Measurements from ENCODE around the gene XYLT1.

Gene XYLT1

DNA sequence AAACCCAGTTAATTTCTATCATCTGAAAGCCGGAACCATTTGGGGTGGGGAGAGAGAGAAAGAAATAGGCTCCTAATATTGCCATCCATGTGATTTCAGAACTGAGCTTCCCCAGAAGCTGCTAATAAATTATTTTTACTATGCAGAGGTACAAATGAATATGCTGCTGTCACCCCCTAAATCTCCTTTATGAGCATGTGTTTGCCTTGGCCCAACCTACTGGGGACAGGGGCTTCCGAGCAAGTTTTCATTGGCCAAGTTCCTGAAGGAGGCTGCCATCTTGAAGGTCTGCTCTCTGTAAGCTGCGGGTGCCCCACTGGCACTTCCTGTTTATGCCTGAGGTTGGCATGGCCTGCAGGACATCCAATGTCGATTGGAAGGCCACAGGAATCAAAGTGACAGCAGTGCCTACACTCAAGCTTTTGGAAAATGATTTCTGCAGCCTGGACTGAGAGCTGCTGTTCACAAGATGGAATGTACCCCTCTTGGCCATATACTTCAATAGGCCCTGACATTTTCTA lies 194.7 kb downstream of the XYLT1 start:
- no peak for DNase-seq

DNA sequence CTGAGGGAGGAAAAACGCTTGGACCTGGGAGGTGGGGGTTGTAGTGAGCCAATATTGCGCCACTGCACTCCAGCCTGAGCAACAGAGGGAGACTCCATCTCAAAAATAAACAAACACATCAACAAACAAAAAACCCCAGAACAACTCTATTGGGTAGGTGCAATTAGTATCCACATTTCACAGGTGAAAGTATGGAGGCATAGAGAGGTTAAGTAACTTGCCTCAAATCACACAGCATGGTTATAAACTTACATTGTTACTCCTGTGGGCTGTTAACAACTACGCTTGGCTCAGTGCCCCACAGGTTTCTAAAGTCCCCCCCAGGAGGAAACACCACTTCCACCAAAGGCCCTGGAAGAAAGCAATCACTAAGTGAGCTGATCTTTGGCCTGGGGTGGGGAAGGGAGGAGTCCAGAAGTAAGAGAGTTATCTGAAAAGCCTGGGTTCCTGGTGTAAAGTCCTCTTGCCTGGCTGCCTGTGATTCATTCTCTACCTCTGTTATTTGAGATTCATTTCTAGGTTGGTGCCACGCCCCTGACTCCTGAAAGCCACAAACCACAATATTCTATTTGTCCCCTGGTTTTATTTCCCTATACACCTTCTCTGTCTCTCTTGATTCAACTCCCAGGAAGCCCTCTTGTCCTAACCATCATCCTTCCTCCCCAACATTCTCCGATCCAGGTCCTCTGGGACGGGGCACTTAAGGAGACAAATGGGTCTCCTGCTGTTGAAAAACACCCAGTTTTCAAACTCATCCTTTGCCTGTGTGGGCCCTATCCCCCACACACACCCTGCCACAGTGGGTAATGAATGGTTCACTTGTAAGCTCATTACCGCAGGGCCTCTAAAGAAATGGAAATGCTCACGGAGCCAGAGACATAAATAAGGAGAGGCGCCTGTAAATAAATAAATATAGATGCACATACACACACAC lies 195.4 kb downstream of the XYLT1 start:
- DNase-seq = no peak

DNA sequence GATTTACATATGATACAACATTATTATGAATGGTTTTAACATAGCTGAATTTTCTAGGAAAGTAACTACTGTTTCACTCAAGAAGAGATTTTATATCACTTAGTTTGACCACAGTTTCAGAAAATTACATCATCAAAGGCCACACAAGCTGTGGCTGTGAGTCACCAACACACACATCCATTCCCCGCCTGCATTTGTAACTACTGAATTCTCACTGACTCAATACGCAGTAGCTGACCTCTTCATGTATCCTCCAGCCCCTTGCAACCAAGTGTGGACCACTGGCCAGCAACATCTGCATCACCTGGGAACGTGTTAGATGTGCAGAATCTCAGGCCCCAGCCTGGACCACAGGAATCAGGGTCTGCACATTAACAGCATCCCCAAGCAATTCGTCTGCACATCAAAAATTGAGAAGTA lies 197.6 kb downstream of the XYLT1 start:
- no peak for DNase-seq

DNA sequence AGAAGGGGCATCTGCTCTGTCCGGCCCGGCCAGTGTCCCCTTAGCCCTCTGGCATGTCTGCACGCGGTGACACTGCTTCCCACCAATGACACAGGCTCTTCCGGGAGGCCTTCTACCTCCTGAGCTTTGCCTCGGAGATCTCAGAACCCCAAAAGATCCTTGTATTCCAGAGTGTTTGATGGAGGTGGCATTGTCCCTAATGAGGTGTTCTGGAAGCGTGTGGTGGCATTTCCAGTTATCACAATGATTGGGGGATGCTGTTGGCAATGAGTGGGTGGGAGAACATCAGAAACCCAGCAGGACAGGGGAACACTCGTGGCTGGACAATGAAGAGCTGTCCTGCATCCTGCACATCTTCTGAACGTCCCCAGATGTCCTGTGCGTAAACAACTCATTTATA lies 198.0 kb downstream of the XYLT1 start:
- no peak for DNase-seq

DNA sequence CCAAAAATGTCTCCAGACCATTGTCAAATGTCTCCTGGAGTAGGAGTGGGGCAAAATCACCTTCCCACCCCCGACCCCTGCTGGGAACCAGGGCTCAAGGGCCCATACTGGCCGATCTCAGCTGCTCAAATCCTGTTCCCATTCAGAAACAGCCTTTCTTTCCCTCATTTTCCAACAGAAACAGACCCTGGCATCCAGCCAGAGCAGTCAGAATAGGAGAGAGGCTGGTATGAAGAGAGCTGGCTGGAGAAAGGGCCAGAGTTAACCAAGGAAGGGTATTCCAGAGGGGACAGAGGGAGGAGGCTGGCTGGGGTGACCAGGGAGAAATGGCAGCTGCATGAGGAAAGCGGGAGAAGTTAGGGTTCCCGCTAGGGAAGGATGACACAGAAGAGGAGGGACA lies 199.1 kb downstream of the XYLT1 start:
- no peak for DNase-seq

DNA sequence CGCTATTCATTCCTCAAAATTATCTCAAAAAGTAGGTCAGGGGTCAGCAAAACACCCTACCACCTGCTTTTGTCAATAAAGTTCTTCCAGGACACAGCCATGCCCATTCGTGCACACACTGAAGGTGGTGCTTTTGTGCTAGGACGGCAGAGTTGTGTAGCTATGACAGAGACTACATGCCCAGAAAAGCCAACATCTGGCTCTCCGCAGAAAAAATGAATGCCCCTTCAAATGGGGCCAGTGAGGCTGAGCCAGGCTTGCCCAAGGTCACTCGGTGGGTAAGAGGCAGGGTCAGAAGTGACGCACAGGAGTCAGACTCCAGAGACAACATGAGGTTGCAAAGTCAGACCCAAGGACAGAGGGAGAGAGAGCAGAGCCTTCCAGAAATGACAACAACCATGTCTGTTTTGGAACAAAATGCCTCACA lies 200.1 kb downstream of the XYLT1 start:
- DNase-seq = no peak

DNA sequence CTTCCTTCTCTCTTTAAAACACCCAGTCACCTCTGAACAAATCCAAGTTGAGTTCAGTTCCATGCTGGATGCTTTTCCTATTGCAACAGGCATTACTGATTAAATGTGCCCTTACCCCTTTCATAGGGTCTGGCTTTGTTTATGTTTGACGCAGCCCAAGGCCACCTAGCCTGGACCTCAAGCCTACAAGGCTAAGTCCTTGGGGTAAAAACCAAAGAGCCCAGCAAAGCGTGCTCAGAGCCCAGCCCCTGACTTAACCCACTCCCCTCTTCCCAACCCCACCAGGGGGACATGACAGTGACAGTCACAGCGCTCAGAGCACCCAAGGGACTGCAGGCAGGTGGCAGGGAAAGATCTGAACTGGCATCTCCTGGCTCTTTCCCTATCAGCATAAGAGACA lies 200.6 kb downstream of the XYLT1 start:
- DNase-seq = no peak

DNA sequence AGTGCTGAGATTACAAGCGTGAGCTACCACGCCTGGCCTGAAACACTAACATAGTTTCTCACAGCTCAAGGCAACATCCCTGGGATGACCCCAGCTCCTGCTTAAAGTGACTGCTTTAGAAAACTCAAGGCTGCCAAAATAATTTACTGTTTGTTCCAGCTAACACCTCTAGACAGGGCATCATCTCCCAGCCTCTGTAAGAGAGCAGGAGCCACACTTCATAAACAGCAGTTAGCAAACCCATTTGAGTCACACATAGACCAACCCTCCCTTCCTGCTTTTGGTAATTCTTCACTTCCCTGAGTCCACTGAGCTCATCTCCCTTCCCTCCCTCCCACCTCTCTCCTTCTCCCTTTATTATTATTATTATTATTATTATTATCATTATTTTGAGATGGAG lies 201.3 kb downstream of the XYLT1 start:
- no peak for DNase-seq

DNA sequence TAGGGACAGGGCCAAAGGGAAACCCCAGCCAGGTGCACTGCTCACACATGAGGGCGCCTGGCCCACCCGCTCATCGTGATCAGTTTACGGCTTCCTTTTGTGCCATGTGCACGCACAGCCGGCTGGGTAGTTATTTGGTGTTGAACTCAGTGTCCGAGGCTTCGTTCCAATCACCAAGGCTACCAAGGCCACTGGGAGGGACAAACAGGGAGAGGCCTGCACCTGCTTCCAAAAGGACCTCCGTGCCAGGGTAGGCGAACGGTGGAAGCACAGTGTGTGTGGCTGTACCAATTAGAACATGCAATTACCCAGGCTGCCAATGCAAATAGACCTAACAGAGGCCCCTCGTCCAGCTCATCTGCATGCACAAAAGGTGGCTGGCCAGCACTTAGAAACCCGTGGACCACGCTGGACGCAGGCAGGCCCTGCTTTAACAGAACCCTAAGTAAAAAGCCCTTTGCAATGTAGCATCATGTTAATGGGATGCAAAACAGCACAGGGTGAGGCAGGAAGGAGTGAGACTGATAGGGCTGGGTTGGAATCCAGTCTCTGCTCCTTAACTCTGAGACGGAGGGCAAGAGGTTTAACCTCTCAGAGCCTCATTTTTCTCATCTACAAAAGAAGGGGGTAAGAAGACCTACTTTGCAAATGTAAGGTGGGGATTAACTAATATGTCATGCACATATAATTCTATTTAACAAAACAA lies 204.0 kb downstream of the XYLT1 start:
- no peak for DNase-seq

DNA sequence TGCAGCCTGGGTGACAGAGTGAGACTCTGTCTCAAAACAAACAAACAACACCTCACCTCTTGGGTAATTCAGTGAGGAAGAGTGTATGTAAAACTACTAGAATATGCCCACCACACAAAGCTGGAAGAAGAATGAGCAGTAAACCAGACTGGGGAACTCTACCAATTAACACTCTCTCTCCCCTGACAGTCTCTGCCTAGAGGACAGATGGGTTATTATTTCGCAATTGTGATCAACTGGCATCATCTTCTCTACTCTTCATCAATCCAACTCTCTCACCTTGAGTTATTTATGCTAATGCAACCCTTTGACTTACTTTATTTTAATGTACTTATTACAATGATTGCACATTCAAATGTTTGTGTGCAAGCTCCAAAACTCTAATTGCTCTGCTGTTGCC lies 205.6 kb downstream of the XYLT1 start:
- no peak for DNase-seq

DNA sequence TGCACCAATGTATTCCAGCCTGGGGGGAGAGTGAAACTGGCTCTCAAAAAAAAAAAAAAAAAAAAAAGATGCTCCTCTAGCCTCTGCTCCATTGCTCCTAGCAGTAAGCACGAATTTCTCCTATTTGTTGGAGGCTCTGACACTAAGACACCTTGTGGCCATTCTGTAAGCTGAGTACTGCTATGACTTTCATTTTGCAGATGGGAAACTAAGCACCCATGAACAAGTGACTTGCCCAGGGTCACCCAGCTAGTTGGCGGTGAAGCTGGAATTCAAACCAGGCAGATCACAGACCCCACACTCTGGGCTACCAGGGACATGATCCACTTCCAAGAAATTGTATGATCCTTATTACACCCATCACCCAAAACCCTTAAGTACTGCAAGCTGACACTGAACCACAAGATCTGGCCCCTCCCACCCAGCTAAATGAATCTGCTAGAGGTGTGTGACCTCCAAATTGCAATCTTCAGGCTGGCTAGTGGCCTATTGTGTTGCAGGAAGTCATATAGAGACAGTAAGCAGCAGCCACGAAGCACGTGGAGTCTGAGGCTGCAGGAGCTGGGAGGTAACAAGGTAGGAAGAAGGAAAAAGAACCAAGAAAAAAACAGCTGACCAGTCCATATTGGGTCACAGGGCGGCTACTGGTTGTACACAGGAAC lies 209.4 kb downstream of the XYLT1 start:
- DNase-seq = no peak

DNA sequence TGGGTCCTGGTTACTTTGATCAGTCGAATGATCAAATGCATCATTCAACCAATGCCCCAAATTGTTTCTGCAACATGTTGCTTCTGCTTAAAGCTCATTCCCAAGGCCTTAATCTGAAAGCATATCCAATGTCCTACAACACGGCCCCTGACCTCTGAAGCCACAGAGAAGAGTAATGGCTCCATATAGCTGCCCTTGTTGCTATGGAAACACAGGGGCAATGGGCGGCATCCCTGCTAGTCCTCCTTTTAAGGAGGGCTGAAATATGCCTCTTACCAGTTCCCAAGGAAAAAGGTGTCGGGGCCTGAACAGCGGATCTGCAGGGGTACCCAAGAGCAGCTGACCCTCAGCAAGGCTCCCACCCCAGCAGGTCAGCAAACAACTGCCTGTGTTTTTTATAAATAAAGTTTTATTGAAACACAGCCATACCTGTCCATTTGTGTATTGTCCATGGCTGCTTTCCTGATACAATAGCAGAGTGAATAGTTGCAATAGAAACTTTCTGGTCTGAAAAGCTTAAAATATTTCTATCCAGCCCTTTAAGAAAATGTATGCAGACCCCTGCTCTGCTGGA lies 210.4 kb downstream of the XYLT1 start:
- DNase-seq = no peak

DNA sequence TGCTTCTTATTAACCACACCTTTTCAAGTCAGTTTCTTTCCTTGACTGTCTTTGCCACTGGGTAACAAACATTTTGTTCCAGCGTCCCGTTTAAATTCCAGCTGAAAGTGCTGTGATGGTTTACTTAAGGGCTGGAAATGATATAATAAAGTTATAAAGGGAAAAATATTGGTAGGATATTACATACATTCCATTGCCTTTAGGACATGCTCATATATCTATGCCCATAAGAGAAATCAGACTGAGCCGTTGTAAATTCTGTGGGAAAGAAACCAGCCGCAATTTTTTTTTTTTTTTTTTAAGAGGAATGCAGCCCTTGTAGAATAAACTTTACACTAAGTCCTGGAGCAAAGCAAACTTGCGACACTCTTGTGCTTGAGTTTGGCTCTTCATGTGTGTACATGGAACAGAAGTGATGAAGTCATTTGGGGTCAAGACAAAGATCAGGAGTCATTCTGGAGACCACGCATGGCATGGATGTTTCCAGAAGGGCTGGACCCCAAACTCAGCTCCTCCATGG lies 210.9 kb downstream of the XYLT1 start:
- DNase-seq = no peak

DNA sequence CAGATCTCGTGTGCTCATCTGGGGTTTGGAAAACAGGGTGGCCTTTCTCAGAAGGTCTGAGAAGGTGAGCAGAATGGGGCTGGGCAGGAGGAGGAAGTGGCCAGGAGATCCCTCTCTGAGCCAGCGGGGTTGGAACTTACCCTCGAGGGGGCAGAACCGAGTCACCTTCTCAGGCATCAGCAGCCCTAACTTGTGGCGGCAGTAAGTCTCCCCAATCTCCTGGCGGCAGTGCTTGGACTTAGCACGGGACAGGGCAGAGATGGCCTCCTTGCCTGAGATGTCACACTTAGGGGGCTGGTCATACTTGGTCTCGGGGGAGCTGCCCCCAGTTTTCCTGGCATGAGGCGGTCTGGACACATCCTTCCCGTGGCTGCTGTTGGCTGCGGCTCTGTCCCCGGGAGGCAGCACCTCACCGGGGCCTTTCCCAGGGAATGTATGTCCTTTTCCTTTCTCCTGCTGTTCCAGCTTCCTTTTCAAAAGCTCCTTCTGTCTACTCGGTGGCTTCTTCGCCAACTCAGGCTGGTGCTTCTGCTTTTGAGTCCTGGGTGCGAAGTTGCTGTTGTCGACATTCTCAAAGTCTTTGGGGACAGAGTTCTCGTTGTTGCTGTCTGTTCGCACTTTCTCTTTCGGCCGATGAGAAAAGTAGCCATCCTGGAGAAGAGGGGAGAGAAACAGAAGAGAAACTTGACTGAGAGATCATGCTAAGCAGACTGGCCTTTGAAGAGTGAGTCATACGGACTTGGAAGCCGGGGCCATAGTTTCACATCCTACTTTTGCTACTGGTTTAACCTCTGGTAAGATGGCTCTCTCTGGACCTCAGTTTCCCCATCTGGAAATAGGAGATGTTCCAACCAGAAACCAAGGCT lies 211.7 kb downstream of the XYLT1 start:
- DNase-seq = no peak

DNA sequence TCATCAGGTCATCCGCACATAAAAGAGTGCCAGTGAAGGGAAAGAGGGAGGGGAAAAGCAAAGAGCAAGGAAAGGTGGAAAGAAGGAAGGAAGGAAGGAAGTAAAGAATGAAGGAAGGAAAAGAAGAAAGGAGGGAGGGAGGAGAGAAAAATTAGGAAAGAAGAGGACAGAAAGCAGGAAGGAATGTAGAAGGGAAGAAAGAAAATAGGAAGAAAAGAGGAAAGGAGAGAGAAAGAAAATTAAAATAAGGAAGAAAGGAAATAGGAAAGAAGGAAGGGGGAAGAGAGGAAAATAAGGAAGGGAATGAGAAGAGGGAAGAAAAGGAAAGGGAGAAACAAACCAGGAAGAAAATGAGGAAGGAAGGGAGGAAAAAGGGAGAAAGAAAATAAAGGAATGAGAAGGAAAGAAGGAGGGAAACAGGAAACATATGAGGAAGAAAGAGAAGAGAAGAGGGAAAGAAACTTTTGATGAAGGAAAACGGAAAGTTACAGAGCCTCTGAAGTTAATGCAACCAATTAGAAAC lies 212.6 kb downstream of the XYLT1 start:
- DNase-seq = no peak

DNA sequence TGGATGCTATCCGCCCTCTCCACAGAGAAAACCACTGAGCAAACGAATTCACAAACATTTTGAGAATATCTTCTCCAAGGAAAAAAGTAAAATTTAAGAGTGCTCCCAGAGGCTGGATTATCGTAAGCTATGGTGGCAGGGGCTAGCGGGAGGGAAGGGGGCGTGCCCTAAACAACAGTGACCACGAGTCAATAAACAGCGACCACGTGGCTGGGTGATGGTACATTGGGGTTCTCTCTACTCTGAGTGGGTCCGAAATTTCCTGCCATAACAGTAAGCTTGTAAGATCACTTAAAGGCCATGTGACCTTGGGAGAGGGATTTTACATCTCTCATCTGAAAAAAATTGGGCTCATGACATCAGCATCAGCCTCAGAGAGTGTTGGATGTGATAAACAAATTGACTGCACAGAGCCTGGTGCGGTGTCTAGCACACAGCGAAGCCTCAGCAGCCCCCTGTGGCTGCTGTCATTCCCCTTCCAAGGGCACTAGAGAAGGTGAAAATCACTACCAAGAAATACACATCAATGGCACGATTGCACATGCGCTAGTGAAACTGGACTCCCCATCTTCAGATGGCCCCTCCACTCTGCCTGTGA lies 213.2 kb downstream of the XYLT1 start:
- no peak for DNase-seq

DNA sequence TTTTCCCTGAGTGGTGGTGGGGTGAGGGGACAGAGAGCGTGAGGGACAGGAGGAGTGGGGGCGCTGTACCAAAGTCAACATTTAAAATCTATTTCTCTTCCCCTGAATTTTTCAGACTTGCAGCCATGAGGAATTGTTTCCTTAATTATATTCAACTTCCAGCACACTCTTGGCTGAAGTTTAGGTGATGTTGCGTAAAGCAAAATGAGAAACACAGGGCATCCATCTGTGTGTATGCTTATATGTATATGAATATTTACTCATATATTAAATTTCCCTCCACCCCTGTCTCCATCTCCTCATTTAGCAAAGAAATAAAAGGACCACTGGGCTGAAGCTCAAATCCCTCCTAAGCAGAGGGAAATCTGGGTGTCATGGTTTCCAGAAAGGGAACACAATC lies 218.1 kb downstream of the XYLT1 start:
- no peak for DNase-seq

DNA sequence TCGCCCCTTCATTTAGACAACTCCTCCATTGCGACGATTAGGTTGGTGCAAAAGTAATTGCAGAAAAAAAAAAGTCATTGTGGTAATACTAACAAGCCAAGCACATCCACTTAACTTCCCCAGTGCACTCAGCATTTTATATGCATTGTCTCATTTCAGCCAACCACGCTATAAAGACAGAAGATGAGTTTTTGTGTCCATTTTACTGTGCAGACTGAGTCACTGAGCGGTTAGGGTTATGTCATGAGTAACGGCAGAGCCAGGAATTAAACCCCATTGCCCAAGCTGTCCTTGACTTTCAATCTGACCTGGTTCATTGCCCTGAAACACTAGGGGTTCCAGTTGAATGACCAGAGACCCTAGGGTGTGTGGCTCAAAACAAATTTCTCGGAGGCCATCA lies 218.7 kb downstream of the XYLT1 start:
- no peak for DNase-seq

DNA sequence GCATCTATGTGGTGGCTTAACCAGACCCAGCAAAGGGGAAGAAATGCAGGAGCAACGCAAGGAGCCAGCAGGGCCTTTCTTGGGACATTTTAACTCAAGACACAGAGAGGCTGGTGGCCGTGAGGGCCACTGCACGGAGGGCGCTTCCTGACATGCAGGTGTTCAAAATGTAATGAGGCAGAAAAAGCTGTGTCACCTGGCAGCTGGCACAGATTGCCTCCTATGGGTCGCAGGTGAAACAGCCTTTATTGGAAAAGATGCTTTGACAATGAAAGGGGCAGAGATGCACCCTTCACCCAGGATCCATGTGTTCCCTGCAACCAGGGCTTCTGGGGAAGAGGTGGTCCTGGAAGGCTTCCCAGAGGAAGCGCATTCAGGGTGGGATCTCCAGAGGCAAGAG lies 219.3 kb downstream of the XYLT1 start:
- no peak for DNase-seq

DNA sequence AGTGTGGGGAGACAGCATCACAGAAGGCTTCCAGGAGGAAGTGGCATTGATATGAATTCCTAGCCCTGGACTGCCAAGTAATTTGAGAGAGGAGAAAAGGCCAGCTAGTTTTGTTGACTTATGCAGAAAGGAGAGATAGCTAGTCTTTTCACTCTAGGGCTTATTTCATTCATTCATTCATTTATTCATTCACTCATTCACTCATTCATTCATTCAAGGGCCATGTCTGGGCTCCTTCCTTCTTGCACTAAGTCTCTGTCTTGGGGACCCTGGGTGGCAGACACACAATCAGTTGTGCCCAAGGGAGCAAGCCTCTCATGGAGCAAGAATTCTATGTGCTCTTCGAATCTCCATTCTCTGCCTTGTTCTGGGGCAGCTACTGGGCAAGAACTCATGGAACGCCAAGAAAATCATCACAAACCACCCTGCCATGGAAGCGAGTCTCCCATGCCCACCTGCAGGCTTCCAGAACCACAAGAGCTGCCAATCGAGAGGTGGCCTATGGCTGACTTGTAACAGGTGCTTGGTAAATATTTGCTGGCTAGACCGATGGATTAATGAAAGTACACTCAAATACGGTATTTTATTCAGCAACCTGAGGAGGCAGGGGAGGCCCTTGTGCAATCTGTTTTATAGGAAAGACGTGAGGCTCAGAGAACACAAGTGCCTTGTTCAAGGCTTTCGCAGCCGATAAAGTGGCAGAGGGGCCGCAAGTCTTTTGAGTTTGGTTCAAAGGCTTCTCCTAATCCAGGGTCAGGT lies 223.6 kb downstream of the XYLT1 start:
- no peak for DNase-seq
